ENCODE results near the gene GABBR2. TPM values are rescaled to one million over a fixed set of nuclear protein-coding genes. Genes with fewer than 3 reads are reported as not detected.

The GABBR2 gene
- total RNA-seq, 1 experiment from 2014 or later = 0.76 TPM

GRCh38 chr9:98500337-98500919, 208.3 kb downstream of the GABBR2 start:
- Histone ChIP-seq H3K4me3 (no peak overlapping the region), H3K27me3 (ENCODE audit: insufficient read depth, low read depth) (no peaks in the 10 kb centered on the region), H3K79me2 (ENCODE audit: low read depth) (no peaks in the 10 kb centered on the region), H2AFZ (no peak overlapping the region), H3K27ac (no peak overlapping the region), H3F3A (ENCODE audit: insufficient read depth, low read depth) (peaks cover 23% of the 10 kb centered on the region), H3K36me3 (ENCODE audit: low read depth) (no peaks in the 10 kb centered on the region), H3K4me1 (replicated peaks; ENCODE audit: insufficient read depth) (peaks cover 35% of the 10 kb centered on the region), H3K9me3 (ENCODE audit: insufficient read depth, low read depth) (no peaks in the 10 kb centered on the region), H3K9me2 (ENCODE audit: insufficient read depth) (no peaks in the 10 kb centered on the region), H4K20me1 (ENCODE audit: insufficient read depth) (no peaks in the 10 kb centered on the region), H3K4me2 (no peak overlapping the region)
- ChIA-PET CTCF (no interaction called here), POLR2A (ENCODE audit: unreplicated experiment) (no interaction called here)
- DNase-seq = no peak
- TF ChIP-seq, protein P1, sequence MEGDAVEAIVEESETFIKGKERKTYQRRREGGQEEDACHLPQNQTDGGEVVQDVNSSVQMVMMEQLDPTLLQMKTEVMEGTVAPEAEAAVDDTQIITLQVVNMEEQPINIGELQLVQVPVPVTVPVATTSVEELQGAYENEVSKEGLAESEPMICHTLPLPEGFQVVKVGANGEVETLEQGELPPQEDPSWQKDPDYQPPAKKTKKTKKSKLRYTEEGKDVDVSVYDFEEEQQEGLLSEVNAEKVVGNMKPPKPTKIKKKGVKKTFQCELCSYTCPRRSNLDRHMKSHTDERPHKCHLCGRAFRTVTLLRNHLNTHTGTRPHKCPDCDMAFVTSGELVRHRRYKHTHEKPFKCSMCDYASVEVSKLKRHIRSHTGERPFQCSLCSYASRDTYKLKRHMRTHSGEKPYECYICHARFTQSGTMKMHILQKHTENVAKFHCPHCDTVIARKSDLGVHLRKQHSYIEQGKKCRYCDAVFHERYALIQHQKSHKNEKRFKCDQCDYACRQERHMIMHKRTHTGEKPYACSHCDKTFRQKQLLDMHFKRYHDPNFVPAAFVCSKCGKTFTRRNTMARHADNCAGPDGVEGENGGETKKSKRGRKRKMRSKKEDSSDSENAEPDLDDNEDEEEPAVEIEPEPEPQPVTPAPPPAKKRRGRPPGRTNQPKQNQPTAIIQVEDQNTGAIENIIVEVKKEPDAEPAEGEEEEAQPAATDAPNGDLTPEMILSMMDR (conservative IDR thresholded peaks at IDR 0.05) = no peak
- TF ChIP-seq EZH2 (IDR thresholded peaks at IDR 0.05; ENCODE audit: low read depth) = no peak
- no TSS peak for BruUV-seq (replicated peaks)
- intact Hi-C loops (cut with micrococcal nuclease; ENCODE audit: unreplicated experiment) = no loop called here

GRCh38 chr9:98495530-98495929, 213.2 kb downstream of the GABBR2 start:
- H2AFZ ChIP-seq = no peak overlapping the region
- intact Hi-C loops (cut with micrococcal nuclease; ENCODE audit: unreplicated experiment) = no loop called here
- POLR2A ChIA-PET (ENCODE audit: unreplicated experiment) = no interaction called here
- H3K79me2 ChIP-seq (ENCODE audit: low read depth) = no peaks in the 10 kb centered on the region
- H4K20me1 ChIP-seq (ENCODE audit: insufficient read depth) = no peaks in the 10 kb centered on the region
- peaks cover 25% of the 10 kb centered on the region for H3K4me1 ChIP-seq (replicated peaks; ENCODE audit: insufficient read depth)
- H3K9me3 ChIP-seq (ENCODE audit: insufficient read depth, low read depth) = peaks cover 9% of the 10 kb centered on the region; the same call in 1 of the 2 replicates
- H3K9me2 ChIP-seq (ENCODE audit: insufficient read depth) = no peaks in the 10 kb centered on the region
- BruUV-seq (replicated peaks) = no TSS peak
- H3K36me3 ChIP-seq (ENCODE audit: low read depth) = no peaks in the 10 kb centered on the region
- peaks cover 15% of the 10 kb centered on the region for H3F3A ChIP-seq (ENCODE audit: insufficient read depth, low read depth)
- no peak overlapping the region for H3K4me2 ChIP-seq
- no peak overlapping the region for H3K27ac ChIP-seq
- no peak for DNase-seq
- H3K27me3 ChIP-seq (ENCODE audit: insufficient read depth, low read depth) = no peaks in the 10 kb centered on the region
- TF ChIP-seq, protein P1 (conservative IDR thresholded peaks at IDR 0.05) = no peak
- no peak for TF ChIP-seq EZH2 (IDR thresholded peaks at IDR 0.05; ENCODE audit: low read depth)
- no peak overlapping the region for H3K4me3 ChIP-seq
- CTCF ChIA-PET = no interaction called here

- POLR2A ChIA-PET (ENCODE audit: unreplicated experiment) = no interaction called here
- CTCF ChIA-PET = no interaction called here
Observed at GRCh38 chr9:98494852-98495251, 213.9 kb downstream of the GABBR2 start.

More at GRCh38 chr9:98494852-98495251, 213.9 kb downstream of the GABBR2 start:
- H3K79me2 ChIP-seq (ENCODE audit: low read depth) = no peaks in the 10 kb centered on the region
- TF ChIP-seq, protein P1 (conservative IDR thresholded peaks at IDR 0.05) = no peak
- TF ChIP-seq EZH2 (IDR thresholded peaks at IDR 0.05; ENCODE audit: low read depth) = no peak
- no peak for DNase-seq
- intact Hi-C loops (cut with micrococcal nuclease; ENCODE audit: unreplicated experiment) = no loop called here
- no peaks in the 10 kb centered on the region for H3K27me3 ChIP-seq (ENCODE audit: insufficient read depth, low read depth)
- H3K27ac ChIP-seq = no peak overlapping the region
- H3F3A ChIP-seq (ENCODE audit: insufficient read depth, low read depth) = peaks cover 22% of the 10 kb centered on the region
- no peak overlapping the region for H3K4me2 ChIP-seq
- no TSS peak for BruUV-seq (replicated peaks)
- no peaks in the 10 kb centered on the region for H3K9me2 ChIP-seq (ENCODE audit: insufficient read depth)
- no peak overlapping the region for H2AFZ ChIP-seq
- no peak overlapping the region for H3K4me3 ChIP-seq
- H3K36me3 ChIP-seq (ENCODE audit: low read depth) = no peaks in the 10 kb centered on the region
- H3K9me3 ChIP-seq (ENCODE audit: insufficient read depth, low read depth) = peaks cover 9% of the 10 kb centered on the region; the same call in 1 of the 2 replicates
- H3K4me1 ChIP-seq (replicated peaks; ENCODE audit: insufficient read depth) = peaks cover 32% of the 10 kb centered on the region
- H4K20me1 ChIP-seq (ENCODE audit: insufficient read depth) = no peaks in the 10 kb centered on the region
